ENCODE measurements around the gene ZNF174.

ZNF174 gene

GRCh38 chr16:3431779-3432219 is 30.8 kb downstream of the ZNF174 start:
- CTCF ChIA-PET, result no interaction called here
- no peak for DNase-seq (ENCODE audit: low spot score)
- TF ChIP-seq CTCF (conservative IDR thresholded peaks at IDR 0.05; ENCODE audit: low read depth), result no peak
- no peak overlapping the region for H3K27ac ChIP-seq
- POLR2A ChIA-PET (ENCODE audit: low non-redundant PET), result no interaction called here

- H3K27ac ChIP-seq, result no peak overlapping the region
- no peak for TF ChIP-seq CTCF (conservative IDR thresholded peaks at IDR 0.05; ENCODE audit: low read depth)
- DNase-seq (ENCODE audit: low spot score), result no peak
- ChIA-PET POLR2A (ENCODE audit: low non-redundant PET) (no interaction called here), CTCF (interaction anchor here (0.6 kb wide), 1 partner anchor 152 kb away, joined by 3 read pairs; no protein-coding TSS in a partner anchor)
Measured at GRCh38 chr16:3434373-3434772, 33.4 kb downstream of the ZNF174 start.

- POLR2A ChIA-PET (ENCODE audit: low non-redundant PET), result no interaction called here
- no peak overlapping the region for H3K27ac ChIP-seq
- no peak for TF ChIP-seq CTCF (conservative IDR thresholded peaks at IDR 0.05; ENCODE audit: low read depth)
- CTCF ChIA-PET, result no interaction called here
- DNase-seq (ENCODE audit: low spot score), result no peak
Measured at GRCh38 chr16:3439637-3440036, 38.6 kb downstream of the ZNF174 start.

- H3K27ac ChIP-seq, result peak within 1 kb of the TSS; percentile 76
- ChIA-PET CTCF (interaction anchor here (0.5 kb wide), 1 partner anchor 82 kb away, joined by 3 read pairs; no protein-coding TSS in a partner anchor), POLR2A (ENCODE audit: low non-redundant PET) (no interaction called here)
Measured at GRCh38 chr16:3443108-3444031, 42.4 kb downstream of the ZNF174 start, which contains the start of the genes NAA60 and ZNF597. NAA60 (plus strand) TSS chr16:3443680; CDS start chr16:3476228, 32,548 bp downstream. ZNF597 (minus strand) TSS chr16:3443504; CDS start chr16:3443153, 351 bp downstream.

DNA sequence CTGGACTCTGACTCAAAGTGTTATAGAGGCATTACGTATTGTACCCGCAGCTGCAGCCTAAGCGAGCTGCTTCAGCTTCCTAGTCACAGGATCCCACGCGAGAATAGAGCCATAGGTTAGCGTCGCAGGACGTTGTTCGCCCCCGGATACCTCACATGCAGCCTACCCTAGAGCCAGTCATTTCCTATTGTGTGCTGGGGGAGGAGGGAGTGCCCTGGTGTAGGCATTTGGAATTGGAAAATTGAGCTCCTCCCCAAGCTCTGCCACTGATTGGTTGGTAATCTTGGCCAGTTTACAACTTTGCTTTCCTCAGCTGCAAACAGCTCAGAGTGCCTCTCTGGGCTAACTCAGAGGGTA is 43.0 kb downstream of the ZNF174 start:
- no peak for TF ChIP-seq CTCF (conservative IDR thresholded peaks at IDR 0.05; ENCODE audit: low read depth)
- peak; percentile 68 for DNase-seq (ENCODE audit: low spot score)
- peak overlapping the region; percentile 76 for H3K27ac ChIP-seq
- ChIA-PET POLR2A (ENCODE audit: low non-redundant PET) (interaction anchor here (1.3 kb wide), 1 partner anchor 13 kb away, joined by 5 read pairs; no protein-coding TSS in a partner anchor), CTCF (no interaction called here)

More at GRCh38 chr16:3443108-3444031, 42.4 kb downstream of the ZNF174 start, which contains the start of the genes NAA60 and ZNF597:
- peak; percentile 87 for DNase-seq (ENCODE audit: low spot score)
- no peak for TF ChIP-seq CTCF (conservative IDR thresholded peaks at IDR 0.05; ENCODE audit: low read depth)

DNA sequence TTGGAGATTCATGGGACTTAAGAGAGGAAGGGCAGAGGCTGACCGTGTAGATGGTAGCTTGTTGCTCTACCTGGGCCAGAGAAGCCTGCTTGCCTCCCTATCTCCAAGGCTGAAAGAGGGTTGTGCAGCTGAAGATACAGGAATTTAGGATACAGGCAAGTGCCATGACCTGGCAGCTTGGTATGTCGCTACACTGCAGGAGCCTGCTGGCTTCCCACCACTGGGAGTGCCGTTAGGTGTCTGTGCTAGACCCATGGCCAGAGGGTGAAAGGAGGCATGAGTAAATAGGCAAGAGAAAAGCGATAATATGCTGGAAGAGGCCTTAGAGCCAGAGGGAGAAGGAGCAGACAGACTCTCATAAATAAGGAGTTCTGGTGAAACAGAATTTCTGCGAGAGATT is 53.1 kb downstream of the ZNF174 start:
- ChIA-PET POLR2A (ENCODE audit: low non-redundant PET) (no interaction called here), CTCF (interaction anchor here (0.5 kb wide), 1 partner anchor 391 kb away, joined by 6 read pairs; no protein-coding TSS in a partner anchor)
- no peak for TF ChIP-seq CTCF (conservative IDR thresholded peaks at IDR 0.05; ENCODE audit: low read depth)
- no peak for DNase-seq (ENCODE audit: low spot score)
- no peak overlapping the region for H3K27ac ChIP-seq
